GM20000 (cell line): ENCODE measurements around the gene MAGI2.

ENCODE experiments used
- DNase-seq: peaks from one replicate; pipeline ENCODE4 v3.0.0; 2012; ENCODE audit warnings: low spot score
- TF ChIP-seq, protein P1 (sequence below): IDR thresholded peaks from 2 replicates; pipeline ENCODE4 v1.5.1; 2012; ENCODE audit warnings: mild to moderate bottlenecking, control low read depth; ENCODE audit errors: extremely low read depth, missing control alignments

Gene MAGI2

DNA sequence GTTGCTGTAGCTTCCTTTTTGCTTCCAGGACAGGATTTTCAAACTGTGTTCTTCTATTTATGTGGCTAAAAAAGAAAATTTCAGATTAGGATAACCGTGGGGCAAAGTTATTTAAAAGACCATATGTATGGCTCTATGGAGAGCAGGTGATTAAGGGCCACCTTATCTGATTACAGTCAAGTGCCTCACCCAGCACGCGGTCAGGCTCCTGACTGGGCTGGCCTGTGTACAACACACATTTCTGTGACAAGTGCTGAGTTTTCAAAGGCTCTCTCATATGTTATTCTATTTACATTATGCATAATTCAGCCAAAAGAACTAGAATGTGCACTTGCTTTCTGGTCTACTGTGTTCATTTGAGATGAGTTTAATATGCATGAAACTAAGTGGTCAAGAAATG lies 1107.5 kb downstream of the MAGI2 start:
- TF ChIP-seq, protein P1, sequence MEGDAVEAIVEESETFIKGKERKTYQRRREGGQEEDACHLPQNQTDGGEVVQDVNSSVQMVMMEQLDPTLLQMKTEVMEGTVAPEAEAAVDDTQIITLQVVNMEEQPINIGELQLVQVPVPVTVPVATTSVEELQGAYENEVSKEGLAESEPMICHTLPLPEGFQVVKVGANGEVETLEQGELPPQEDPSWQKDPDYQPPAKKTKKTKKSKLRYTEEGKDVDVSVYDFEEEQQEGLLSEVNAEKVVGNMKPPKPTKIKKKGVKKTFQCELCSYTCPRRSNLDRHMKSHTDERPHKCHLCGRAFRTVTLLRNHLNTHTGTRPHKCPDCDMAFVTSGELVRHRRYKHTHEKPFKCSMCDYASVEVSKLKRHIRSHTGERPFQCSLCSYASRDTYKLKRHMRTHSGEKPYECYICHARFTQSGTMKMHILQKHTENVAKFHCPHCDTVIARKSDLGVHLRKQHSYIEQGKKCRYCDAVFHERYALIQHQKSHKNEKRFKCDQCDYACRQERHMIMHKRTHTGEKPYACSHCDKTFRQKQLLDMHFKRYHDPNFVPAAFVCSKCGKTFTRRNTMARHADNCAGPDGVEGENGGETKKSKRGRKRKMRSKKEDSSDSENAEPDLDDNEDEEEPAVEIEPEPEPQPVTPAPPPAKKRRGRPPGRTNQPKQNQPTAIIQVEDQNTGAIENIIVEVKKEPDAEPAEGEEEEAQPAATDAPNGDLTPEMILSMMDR: no peak
- no peak for DNase-seq

GRCh38 chr7:78345293-78345911 lies 1108.1 kb downstream of the MAGI2 start:
- no peak for DNase-seq
- TF ChIP-seq, protein P1: no peak

- DNase-seq: no peak
- TF ChIP-seq, protein P1: no peak
Observed at GRCh38 chr7:78334426-78334825, 1119.0 kb downstream of the MAGI2 start.

DNA sequence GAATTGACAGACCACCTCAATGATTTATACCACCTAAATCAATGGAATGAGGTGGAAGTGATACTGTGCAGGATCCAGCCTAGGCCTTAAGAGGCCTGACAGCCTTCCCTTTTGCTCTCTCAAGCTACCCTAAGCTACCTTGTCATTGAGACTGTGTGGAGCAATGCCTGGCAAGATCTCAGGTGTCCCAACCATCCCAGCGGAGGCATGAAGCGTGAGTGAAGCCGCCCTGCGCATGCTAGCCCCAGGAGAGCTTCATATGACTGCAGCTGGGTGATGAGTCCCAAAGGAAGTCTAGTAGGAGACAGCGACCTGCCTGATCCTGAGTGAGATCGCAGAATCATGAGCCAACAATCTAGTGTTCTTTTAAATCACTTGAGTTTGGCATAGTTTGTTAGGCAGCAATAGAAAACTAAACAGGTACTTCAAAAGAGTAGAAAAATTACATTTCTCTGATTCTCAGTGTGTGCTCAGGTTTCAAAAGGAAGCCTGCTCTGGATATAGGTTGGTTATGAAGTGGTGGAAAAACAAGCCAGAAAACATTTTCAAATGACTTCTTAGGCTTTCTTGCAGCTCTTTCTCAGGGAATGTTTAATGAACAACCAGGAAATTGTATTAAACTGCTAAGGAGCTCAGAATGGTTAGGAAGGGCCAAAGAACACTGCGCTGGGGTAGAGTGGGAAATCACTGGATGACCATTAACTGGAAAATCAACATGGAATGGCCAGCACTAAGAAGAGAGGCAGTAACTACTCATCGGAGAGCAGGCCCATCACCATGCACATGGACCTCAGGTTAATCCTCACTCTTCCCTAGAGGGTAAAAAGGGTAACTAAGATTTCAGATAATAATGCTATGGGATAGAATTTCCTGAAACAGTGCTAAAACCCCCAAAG lies 1119.7 kb downstream of the MAGI2 start:
- TF ChIP-seq, protein P1: no peak
- DNase-seq: no peak

GRCh38 chr7:78329001-78329655 lies 1124.3 kb downstream of the MAGI2 start:
- no peak for DNase-seq
- TF ChIP-seq, protein P1: no peak

- DNase-seq: no peak
- TF ChIP-seq, protein P1: no peak
Observed at GRCh38 chr7:78327718-78328117, 1125.7 kb downstream of the MAGI2 start.

DNA sequence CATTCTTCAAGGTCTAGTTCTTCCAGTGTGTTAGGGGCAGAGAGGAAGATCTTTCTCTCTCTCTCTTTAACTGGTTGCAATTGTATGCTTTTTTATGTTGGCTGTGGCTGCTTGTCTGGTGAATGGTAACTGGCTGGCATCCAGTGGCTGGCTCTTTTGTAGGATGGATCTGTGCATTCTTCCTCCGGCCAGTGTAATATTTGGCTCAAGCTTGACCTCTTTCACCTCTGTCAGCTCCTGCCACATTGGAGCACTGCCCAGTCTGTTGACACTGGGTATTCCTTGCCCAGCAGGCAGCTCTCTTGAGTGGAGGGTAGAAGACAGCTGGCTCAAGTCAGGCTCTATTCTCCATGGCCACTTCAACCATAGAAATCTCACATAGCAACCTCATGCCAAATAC lies 1126.6 kb downstream of the MAGI2 start:
- no peak for DNase-seq
- TF ChIP-seq, protein P1: no peak
